ENCODE measurements around the gene MICAL1.

GRCh38 chr6:109417646-109418045 is 37.9 kb downstream of the MICAL1 start:
- TF ChIP-seq CTCF (tag by site-specific recombination; IDR thresholded peaks at IDR 0.05): no peak
- no peak for TF ChIP-seq ZNF776 (tag by site-specific recombination; IDR thresholded peaks at IDR 0.05; ENCODE audit: borderline replicate concordance)
- no peak for TF ChIP-seq ZNF558 (tag by site-specific recombination; IDR thresholded peaks at IDR 0.05)
- TF ChIP-seq PBX3 (CRISPR knock-in tag; IDR thresholded peaks at IDR 0.05): no peak
- TF ChIP-seq ZSCAN30 (tag by site-specific recombination; IDR thresholded peaks at IDR 0.05): no peak
